DND-41 (cell line): Measurements from ENCODE around the gene KRTAP12-2.

Source experiments
- EZH2 ChIP-seq: IDR thresholded peaks from 3 replicates; pipeline ENCODE4 v1.6.1; 2012; ENCODE audit warnings: borderline replicate concordance, low read depth, mild to moderate bottlenecking, moderate library complexity, low read length, inconsistent platforms; ENCODE audit not compliant: severe bottlenecking
- TF ChIP-seq, protein P1 (sequence below): IDR thresholded peaks from 2 replicates; pipeline ENCODE4 v1.5.1; 2012; ENCODE audit warnings: borderline replicate concordance, low read length, moderate library complexity, mild to moderate bottlenecking; ENCODE audit not compliant: poor library complexity, severe bottlenecking; ENCODE audit errors: extremely low read depth

DNA sequence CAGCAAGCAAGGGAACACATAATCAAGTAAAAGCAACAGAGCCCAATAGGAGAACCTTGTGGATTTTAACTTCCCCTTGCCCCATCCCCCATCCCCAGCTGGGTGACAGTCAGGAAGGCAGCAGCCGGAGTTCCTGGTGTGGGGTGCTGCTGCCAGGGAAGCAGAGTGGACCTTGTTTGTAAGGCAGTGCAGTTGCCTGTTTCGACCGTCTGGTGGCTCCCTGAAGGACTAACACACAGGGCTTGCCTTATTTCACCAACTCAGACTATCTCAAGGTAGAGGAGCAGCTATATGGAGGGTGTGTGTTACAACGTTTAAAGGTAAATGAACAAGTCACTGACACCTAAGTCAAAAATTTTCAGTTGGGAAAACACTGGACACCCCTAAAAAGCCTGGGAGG lies 48.2 kb downstream of the KRTAP12-2 start:
- TF ChIP-seq, protein P1, sequence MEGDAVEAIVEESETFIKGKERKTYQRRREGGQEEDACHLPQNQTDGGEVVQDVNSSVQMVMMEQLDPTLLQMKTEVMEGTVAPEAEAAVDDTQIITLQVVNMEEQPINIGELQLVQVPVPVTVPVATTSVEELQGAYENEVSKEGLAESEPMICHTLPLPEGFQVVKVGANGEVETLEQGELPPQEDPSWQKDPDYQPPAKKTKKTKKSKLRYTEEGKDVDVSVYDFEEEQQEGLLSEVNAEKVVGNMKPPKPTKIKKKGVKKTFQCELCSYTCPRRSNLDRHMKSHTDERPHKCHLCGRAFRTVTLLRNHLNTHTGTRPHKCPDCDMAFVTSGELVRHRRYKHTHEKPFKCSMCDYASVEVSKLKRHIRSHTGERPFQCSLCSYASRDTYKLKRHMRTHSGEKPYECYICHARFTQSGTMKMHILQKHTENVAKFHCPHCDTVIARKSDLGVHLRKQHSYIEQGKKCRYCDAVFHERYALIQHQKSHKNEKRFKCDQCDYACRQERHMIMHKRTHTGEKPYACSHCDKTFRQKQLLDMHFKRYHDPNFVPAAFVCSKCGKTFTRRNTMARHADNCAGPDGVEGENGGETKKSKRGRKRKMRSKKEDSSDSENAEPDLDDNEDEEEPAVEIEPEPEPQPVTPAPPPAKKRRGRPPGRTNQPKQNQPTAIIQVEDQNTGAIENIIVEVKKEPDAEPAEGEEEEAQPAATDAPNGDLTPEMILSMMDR: no peak
- no peak for TF ChIP-seq EZH2
